HL-60 (cell line): Measurements from ENCODE around the gene LMTK2.

Experiments
- DNase-seq, 2 experiments: peaks; one replicate each; pipeline ENCODE4 v3.0.0-alpha.2; 2010 to 2020; ENCODE audit warnings: low read depth in 1 of 2, low spot score in 1 of 2
- H3K27ac ChIP-seq: fragments of 250-450 bp; sonication (Bioruptor Pico); replicated peaks from 2 replicates; pipeline ENCODE4 v1.5.1; 2020; ENCODE audit warnings: mild to moderate bottlenecking, moderate library complexity
- H3K27me3 ChIP-seq: fragments of 250-450 bp; sonication (Bioruptor Pico); 2 replicates; pipeline ENCODE4 v1.5.1; 2021; ENCODE audit warnings: mild to moderate bottlenecking, moderate library complexity; ENCODE audit not compliant: insufficient read depth, poor library complexity, severe bottlenecking
- H3K4me3 ChIP-seq: replicated peaks from 2 replicates; pipeline ENCODE4 v1.5.1; 2011; ENCODE audit warnings: mild to moderate bottlenecking, control low read depth, low read length; ENCODE audit not compliant: insufficient read depth
- CTCF ChIP-seq: IDR thresholded peaks from one replicate; pipeline ENCODE4 v1.5.1; 2011; ENCODE audit warnings: low read length, control low read depth, inconsistent platforms; ENCODE audit not compliant: insufficient read depth
- GABPA ChIP-seq: IDR thresholded peaks from 2 replicates; pipeline ENCODE4 v1.6.1; 2012; ENCODE audit warnings: low read depth
- POLR2AphosphoS5 ChIP-seq: IDR thresholded peaks from 2 replicates; pipeline ENCODE4 v1.6.1; 2012; ENCODE audit warnings: low read depth
- REST ChIP-seq: IDR thresholded peaks from 2 replicates; pipeline ENCODE4 v1.6.1; 2012; ENCODE audit warnings: low read depth; ENCODE audit not compliant: insufficient replicate concordance
- SPI1 ChIP-seq: IDR thresholded peaks from 2 replicates; pipeline ENCODE4 v1.6.1; 2012; ENCODE audit warnings: low read depth, mild to moderate bottlenecking, borderline replicate concordance

Gene LMTK2

GRCh38 chr7:98210513-98211220 is 104.0 kb downstream of the LMTK2 start:
- no peak overlapping the region for H3K4me3 ChIP-seq
- H3K27me3 ChIP-seq = no peaks in the 10 kb centered on the region
- TF ChIP-seq CTCF = no peak
- TF ChIP-seq POLR2AphosphoS5 = no peak
- no peak for DNase-seq
- no peak overlapping the region for H3K27ac ChIP-seq

- no peak within 1 kb of the TSS for H3K4me3 ChIP-seq
- H3K27me3 ChIP-seq = no peaks in the 10 kb centered on the region
- no peak for DNase-seq
- no peak within 1 kb of the TSS for H3K27ac ChIP-seq
- TF ChIP-seq SPI1 = no peak
- no peak for TF ChIP-seq CTCF
- no peak for TF ChIP-seq GABPA
- no peak for TF ChIP-seq POLR2AphosphoS5
- TF ChIP-seq REST = no peak
Observed at GRCh38 chr7:98211221-98211675, 104.6 kb downstream of the LMTK2 start, which contains the start of gene BHLHA15. TSS of gene BHLHA15 (plus strand) at chr7:98211439. CDS start at chr7:98212310, 871 bp downstream.

- Histone ChIP-seq H3K4me3 (no peak overlapping the region), H3K27me3 (no peaks in the 10 kb centered on the region), H3K27ac (no peak overlapping the region)
- DNase-seq = no peak
- TF ChIP-seq SPI1 = no peak
Observed at GRCh38 chr7:98211676-98212531, 105.2 kb downstream of the LMTK2 start.

GRCh38 chr7:98212532-98213041 is 105.9 kb downstream of the LMTK2 start:
- DNase-seq = no peak
- H3K4me3 ChIP-seq = no peak overlapping the region
- TF ChIP-seq REST = no peak
- TF ChIP-seq GABPA = no peak
- TF ChIP-seq CTCF = no peak
- no peak for TF ChIP-seq POLR2AphosphoS5
- no peak overlapping the region for H3K27ac ChIP-seq
- no peaks in the 10 kb centered on the region for H3K27me3 ChIP-seq
